ENCODE results near the gene RBM44. TPM values are rescaled to one million over a fixed set of nuclear protein-coding genes. Genes with fewer than 3 reads are reported as not detected.

RBM44 gene, protein sequence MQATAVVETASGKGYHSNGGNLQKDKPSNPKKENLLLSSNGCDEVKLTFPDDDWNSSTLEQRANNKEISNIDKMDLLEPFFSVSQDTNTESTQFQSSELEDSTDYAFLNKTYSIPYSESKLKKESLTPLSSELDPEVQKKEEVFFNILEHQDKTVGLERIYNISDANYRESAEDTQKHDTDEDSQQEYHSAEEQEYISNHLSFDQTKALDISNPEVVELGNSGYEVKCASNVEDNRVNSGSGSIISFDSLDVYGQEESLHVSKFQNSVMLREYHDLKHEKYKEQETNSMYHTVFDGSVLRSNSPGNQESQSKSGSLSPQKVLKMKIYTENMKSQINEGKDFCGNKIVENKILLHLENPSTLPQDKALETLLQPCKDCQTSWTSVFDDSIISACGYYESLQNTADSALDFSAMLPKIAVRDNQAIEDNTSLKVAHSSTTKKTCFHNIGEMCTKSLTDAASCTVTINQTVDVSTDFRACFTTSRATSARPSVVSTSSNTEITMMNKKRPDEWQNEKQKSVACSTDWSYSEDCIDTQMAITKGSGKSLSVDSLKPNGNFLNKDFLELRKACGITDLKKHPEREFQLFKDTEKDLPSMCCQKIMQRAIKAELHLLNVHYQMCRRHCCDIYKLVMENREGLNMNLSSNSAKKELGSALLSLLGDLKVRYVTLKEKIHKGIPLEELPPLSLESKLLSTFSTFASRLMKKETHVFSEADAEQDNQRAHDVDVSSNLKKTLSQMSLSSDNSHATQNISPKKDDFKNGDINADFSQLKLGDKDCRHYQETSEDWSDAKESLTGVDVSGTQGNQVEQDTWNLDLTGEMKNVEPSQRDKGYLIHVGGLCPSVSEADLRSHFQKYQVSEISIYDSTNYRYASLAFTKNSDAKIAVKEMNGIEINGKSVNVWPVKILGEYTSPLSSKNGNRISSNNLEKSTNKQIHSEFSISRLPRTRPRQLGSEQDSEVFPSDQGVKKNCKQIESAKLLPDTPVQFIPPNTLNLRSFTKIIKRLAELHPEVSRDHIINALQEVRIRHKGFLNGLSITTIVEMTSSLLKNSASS
- polyA plus RNA-seq (2013, experiment 1 of 2) = 0.11 TPM
- polyA plus RNA-seq (2013, experiment 2 of 2) = 0.18 TPM

DNA sequence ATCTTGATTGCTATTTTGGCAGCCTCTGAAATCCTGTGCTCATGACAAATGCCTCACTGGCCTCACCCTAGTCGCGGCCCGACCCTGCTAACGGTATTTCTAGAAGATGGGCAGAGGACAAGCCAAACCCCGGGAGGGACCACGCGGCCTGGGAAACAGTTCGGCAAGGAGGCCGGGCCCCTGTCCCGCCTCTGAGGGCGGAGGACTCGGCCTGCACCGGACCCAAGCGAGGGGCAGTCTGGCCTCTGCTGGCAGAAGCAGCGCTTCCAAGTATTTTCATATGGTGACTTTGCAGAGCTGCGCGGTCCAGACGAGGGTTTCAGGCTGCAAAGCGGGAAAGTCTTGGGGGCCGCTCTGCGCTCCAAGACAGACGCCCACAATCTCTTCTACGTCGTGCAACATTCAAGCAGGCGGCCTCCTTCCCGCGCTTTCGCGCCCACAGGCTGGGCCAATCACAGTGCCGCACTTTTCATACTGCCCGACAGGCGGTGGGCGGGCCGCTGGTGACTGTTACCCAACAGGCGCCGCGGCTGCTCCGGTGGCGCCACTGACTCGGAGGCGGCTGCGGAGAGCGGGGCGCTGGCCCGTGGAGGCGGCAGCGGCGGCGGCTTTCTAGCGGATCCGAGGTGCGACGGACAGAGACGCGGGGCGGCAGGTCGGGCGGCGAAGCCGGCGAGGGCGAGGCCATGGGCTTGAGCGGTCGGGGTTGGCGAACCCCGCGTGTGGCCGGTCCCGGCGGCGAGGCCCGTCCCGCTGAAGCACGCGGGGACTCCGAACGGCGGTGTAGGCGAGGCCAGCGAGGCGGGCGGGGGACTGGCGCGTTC lies at the start of gene RBM44:
RBM44 (plus strand) TSS at position 544 of the 824 bp plus-strand sequence. CDS start 14,831 bp downstream, outside the sequence.
- H3K18ac ChIP-seq (ENCODE audit: low read length) = no peak within 1 kb of the TSS
- H3K14ac ChIP-seq (ENCODE audit: low read length) = peak within 1 kb of the TSS; percentile 50
- no peak within 1 kb of the TSS for H2BK120ac ChIP-seq (ENCODE audit: low read depth, low read length)
- H2BK12ac ChIP-seq (ENCODE audit: low read length) = no peak within 1 kb of the TSS
- no peaks in the 10 kb centered on the region for H3K36me3 ChIP-seq (replicated peaks in 1 of 2; ENCODE audit: control insufficient read depth in 2 of 2, insufficient read depth in 2 of 2, low read length in 2 of 2)
- no peaks in the 10 kb centered on the region for H3K27me3 ChIP-seq (ENCODE audit: control insufficient read depth in 3 of 3, insufficient read depth in 3 of 3, low read depth in 1 of 3, low read length in 3 of 3)
- H2AFZ ChIP-seq (ENCODE audit: low read length) = no peak within 1 kb of the TSS
- H3K4me2 ChIP-seq (ENCODE audit: insufficient read depth, low read length, poor library complexity, severe bottlenecking) = no peak within 1 kb of the TSS
- no peak within 1 kb of the TSS for H2BK15ac ChIP-seq (ENCODE audit: low read length)
- no peak within 1 kb of the TSS for H4K8ac ChIP-seq (ENCODE audit: low read depth, low read length)
- H3K4me3 ChIP-seq (ENCODE audit: low read length in 2 of 2) = no peak within 1 kb of the TSS
- H3K27ac ChIP-seq (replicated peaks; ENCODE audit: low read length) = no peak within 1 kb of the TSS
- H3K23ac ChIP-seq (ENCODE audit: low read depth, low read length, poor library complexity) = no peak within 1 kb of the TSS
- H2AK5ac ChIP-seq (ENCODE audit: low read depth, low read length) = peak within 1 kb of the TSS; percentile 43
- H2BK5ac ChIP-seq (ENCODE audit: low read length) = no peak within 1 kb of the TSS
- no peak for DNase-seq (ENCODE audit: low spot score)
- peaks cover 0 to 2% of the 10 kb centered on the region in 2 donors for H3K9me3 ChIP-seq (replicated peaks in 1 of 2; ENCODE audit: control insufficient read depth in 2 of 2, insufficient read depth in 1 of 2, low read depth in 1 of 2, low read length in 2 of 2)
- WGBS, 2 donors (ENCODE audit: extremely low coverage in 2 of 2, insufficient read length in 2 of 2, insufficient replicate concordance in 1 of 2) = no CpG with 5 or more reads among the region's 84 CpGs
- no peak within 1 kb of the TSS for H3K9ac ChIP-seq (ENCODE audit: low read depth, low read length, poor library complexity)
- H4K91ac ChIP-seq (ENCODE audit: low read depth, low read length, poor library complexity) = no peak within 1 kb of the TSS
- H3K4ac ChIP-seq (ENCODE audit: low read length) = peak within 1 kb of the TSS; percentile 76
- no peaks in the 10 kb centered on the region for H3K79me1 ChIP-seq (ENCODE audit: low read depth, low read length)
- no peaks in the 10 kb centered on the region for H3K4me1 ChIP-seq (ENCODE audit: control insufficient read depth in 2 of 2, insufficient read depth in 1 of 2, low read depth in 1 of 2, low read length in 2 of 2)

DNA sequence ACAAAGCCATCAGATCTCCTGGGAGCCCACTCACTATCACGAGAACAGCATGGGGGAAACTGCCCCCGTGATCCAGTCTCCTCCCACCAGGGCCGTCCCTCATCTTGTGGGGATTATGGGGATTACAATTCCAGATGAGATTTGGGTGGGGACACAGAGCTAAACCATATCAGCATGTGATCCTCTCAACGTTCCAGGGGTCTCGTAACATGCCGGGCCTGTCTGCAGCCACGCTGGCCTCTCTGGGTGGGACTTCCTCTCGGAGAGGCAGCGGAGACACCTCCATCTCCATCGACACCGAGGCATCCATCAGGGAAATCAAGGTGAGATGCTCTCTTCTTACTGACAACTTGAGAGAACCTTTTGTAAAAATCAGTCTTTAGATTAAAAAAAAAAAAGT lies 49.6 kb upstream of the RBM44 start:
- no peak overlapping the region for H3K23ac ChIP-seq (ENCODE audit: low read depth, low read length, poor library complexity)
- no peak overlapping the region for H3K27ac ChIP-seq (replicated peaks; ENCODE audit: low read length)
- no peak overlapping the region for H3K14ac ChIP-seq (ENCODE audit: low read length)
- no peaks in the 10 kb centered on the region for H3K9me3 ChIP-seq (replicated peaks in 1 of 2; ENCODE audit: control insufficient read depth in 2 of 2, insufficient read depth in 1 of 2, low read depth in 1 of 2, low read length in 2 of 2)
- no peaks in the 10 kb centered on the region for H3K4me1 ChIP-seq (ENCODE audit: control insufficient read depth in 2 of 2, insufficient read depth in 1 of 2, low read depth in 1 of 2, low read length in 2 of 2)
- WGBS, 2 donors (ENCODE audit: extremely low coverage in 2 of 2, insufficient read length in 2 of 2, insufficient replicate concordance in 1 of 2) = no CpG with 5 or more reads among the region's 11 CpGs
- no peak for DNase-seq (ENCODE audit: low spot score)
- H3K36me3 ChIP-seq (replicated peaks in 1 of 2; ENCODE audit: control insufficient read depth in 2 of 2, insufficient read depth in 2 of 2, low read length in 2 of 2) = peaks cover 0 to 57% of the 10 kb centered on the region in 2 donors
- H2BK12ac ChIP-seq (ENCODE audit: low read length) = no peak overlapping the region
- no peak overlapping the region for H2AFZ ChIP-seq (ENCODE audit: low read length)
- H2BK120ac ChIP-seq (ENCODE audit: low read depth, low read length) = no peak overlapping the region
- no peak overlapping the region for H3K18ac ChIP-seq (ENCODE audit: low read length)
- no peak overlapping the region for H4K8ac ChIP-seq (ENCODE audit: low read depth, low read length)
- no peaks in the 10 kb centered on the region for H3K27me3 ChIP-seq (ENCODE audit: control insufficient read depth in 3 of 3, insufficient read depth in 3 of 3, low read depth in 1 of 3, low read length in 3 of 3)
- no peak overlapping the region for H4K91ac ChIP-seq (ENCODE audit: low read depth, low read length, poor library complexity)
- H3K4me2 ChIP-seq (ENCODE audit: insufficient read depth, low read length, poor library complexity, severe bottlenecking) = no peak overlapping the region
- H2BK15ac ChIP-seq (ENCODE audit: low read length) = no peak overlapping the region
- no peaks in the 10 kb centered on the region for H3K79me1 ChIP-seq (ENCODE audit: low read depth, low read length)
- no peak overlapping the region for H2AK5ac ChIP-seq (ENCODE audit: low read depth, low read length)
- no peak overlapping the region for H2BK5ac ChIP-seq (ENCODE audit: low read length)
- H3K4me3 ChIP-seq (ENCODE audit: low read length in 2 of 2) = peak overlapping the region in 1 of 2 donors; percentile 39
- no peak overlapping the region for H3K9ac ChIP-seq (ENCODE audit: low read depth, low read length, poor library complexity)
- no peak overlapping the region for H3K4ac ChIP-seq (ENCODE audit: low read length)

DNA sequence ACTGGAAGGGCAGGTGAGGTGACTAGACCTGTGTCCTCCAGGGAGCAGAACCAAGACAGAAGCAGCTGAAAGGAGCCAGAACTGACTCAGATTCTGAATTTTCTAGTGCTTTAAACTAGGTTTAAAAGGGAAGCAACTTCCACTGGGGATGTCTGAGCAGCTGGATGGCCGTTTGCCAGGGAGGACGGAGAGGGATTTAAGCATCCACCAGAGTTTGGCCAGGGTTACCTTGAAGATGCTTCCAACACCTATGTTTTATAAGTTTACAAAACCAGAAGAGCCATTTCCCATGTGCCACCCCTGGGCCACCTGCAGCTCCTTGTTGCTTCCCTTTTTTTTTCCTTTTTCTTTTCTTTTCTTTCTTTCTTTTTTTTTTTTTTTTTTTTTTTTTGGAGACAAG lies 48.6 kb upstream of the RBM44 start:
- Histone ChIP-seq H2AK5ac (ENCODE audit: low read depth, low read length) (no peak overlapping the region), H4K91ac (ENCODE audit: low read depth, low read length, poor library complexity) (no peak overlapping the region), H3K27me3 (ENCODE audit: control insufficient read depth in 3 of 3, insufficient read depth in 3 of 3, low read depth in 1 of 3, low read length in 3 of 3) (no peaks in the 10 kb centered on the region), H2BK15ac (ENCODE audit: low read length) (no peak overlapping the region), H3K23ac (ENCODE audit: low read depth, low read length, poor library complexity) (no peak overlapping the region), H2BK120ac (ENCODE audit: low read depth, low read length) (no peak overlapping the region), H4K8ac (ENCODE audit: low read depth, low read length) (no peak overlapping the region), H3K4me1 (ENCODE audit: control insufficient read depth in 2 of 2, insufficient read depth in 1 of 2, low read depth in 1 of 2, low read length in 2 of 2) (no peaks in the 10 kb centered on the region), H3K9me3 (replicated peaks in 1 of 2; ENCODE audit: control insufficient read depth in 2 of 2, insufficient read depth in 1 of 2, low read depth in 1 of 2, low read length in 2 of 2) (no peaks in the 10 kb centered on the region), H3K36me3 (replicated peaks in 1 of 2; ENCODE audit: control insufficient read depth in 2 of 2, insufficient read depth in 2 of 2, low read length in 2 of 2) (peaks cover 0 to 67% of the 10 kb centered on the region in 2 donors), H3K18ac (ENCODE audit: low read length) (no peak overlapping the region), H3K79me1 (ENCODE audit: low read depth, low read length) (no peaks in the 10 kb centered on the region), H3K27ac (replicated peaks; ENCODE audit: low read length) (no peak overlapping the region), H3K4me2 (ENCODE audit: insufficient read depth, low read length, poor library complexity, severe bottlenecking) (no peak overlapping the region), H2BK12ac (ENCODE audit: low read length) (no peak overlapping the region), H2BK5ac (ENCODE audit: low read length) (no peak overlapping the region), H3K9ac (ENCODE audit: low read depth, low read length, poor library complexity) (no peak overlapping the region), H3K4me3 (ENCODE audit: low read length in 2 of 2) (no peak overlapping the region), H3K14ac (ENCODE audit: low read length) (no peak overlapping the region), H3K4ac (ENCODE audit: low read length) (no peak overlapping the region), H2AFZ (ENCODE audit: low read length) (no peak overlapping the region)
- no peak for DNase-seq (ENCODE audit: low spot score)
- WGBS, 2 donors (ENCODE audit: extremely low coverage in 2 of 2, insufficient read length in 2 of 2, insufficient replicate concordance in 1 of 2) = no CpG with 5 or more reads among the region's 2 CpGs
